GM21447 (cell line): ENCODE results near the gene FAM124B.
A peak's percentile ranks its signal among the peaks of the same experiment; 100 is the strongest.
"Not testable (repeated sequence)": the region's sequence is repeated elsewhere in the genome, so short reads cannot be mapped to it uniquely, and the experiment has no call there.

Source experiments
- ATAC-seq: cut with Tn5 transposase; IDR thresholded peaks from one replicate; pipeline ENCODE4 v1.9.1; 2021; ENCODE audit not compliant: unreplicated experiment

The FAM124B gene

DNA sequence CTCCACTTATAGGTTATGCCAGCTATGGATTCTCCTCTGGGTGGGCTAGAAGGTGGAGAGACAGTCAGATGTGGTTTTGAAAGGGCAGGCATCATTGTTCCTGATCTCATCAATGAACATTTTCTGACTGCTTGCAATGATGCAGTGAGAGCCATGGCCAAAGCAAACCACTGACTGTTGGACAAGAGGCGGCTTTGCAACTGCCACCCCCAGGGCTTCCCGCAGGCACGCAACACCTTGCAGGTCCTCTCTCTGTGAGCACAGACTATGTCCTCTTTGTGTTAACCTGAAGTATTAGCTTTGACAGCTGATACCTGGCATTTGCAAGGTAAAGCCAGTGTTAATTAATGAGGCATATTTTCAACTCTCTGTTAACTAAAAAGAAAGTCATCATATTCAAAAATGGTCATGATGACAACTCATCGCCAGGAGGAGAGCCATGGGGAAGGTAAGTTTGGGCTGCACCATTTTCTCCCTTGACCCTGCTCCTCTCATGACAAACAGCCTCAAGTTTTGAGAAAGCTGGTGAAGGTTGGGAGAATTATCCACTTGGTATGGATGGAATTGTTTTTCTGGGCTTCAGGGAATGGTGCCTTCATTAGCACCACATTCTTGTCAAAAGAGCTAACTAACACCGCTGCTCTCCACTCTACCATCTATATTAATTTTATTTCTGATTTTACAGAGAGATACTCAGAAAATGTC lies 14.9 kb upstream of the FAM124B start:
- no peak for ATAC-seq

DNA sequence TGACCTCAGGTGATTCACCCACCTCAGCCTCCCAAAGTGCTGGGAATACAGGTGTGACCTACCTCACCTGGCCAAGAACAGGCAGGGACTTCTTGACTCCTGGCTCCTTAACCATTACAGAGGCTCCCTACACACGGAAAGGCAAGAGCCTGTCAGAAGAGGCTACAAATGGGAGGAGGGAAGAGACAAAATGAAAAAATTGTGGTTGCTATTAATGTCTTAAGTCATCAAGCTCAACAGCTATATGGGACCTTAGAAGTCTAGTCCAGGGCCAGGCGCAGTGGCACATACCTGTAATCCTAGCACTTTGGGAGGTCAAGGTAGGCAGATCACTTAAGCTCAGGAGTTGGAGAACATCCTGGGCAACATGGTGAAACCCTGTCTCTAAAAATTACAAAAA lies 11.5 kb upstream of the FAM124B start:
- ATAC-seq = no peak

DNA sequence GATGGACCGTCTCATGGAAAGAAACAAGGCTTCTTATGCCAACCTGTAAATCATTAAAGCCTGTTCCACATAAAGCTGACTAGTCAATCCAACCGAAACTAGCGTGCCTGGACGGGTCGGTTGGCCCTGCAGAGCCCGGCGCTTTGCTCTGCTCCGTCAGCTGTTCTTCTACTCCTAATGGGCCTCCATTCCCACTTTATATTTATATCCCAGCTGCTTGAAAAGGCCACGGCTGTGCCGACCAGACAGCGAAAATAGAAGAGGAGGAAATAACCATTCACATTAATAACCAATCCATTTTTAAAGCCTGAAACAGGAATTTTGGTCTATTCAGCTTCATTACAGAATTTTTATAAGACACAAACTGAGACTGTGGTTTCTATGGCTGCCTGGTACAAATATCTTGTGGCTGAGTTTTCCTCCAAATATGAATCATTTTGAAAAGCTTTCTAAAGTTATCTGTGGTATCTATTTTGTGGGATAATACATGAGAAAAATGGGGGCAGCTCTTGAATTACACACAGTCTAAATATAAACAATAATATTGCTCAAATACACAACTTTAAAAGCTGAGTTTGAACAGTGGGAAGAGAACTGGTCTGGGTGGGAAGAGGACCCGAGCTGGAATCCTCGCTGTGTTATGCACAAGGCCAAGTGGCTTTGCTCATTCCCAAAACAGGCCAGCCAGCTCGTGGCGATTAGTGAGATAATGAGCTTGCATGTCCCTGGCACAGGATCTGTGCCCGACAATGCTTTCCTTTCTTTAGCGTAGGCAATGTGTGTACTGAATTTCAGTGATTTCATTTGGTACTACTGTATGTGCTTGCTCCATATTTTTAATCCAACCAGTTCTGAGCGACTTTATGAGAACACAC lies 10.5 kb upstream of the FAM124B start:
- ATAC-seq = no peak

DNA sequence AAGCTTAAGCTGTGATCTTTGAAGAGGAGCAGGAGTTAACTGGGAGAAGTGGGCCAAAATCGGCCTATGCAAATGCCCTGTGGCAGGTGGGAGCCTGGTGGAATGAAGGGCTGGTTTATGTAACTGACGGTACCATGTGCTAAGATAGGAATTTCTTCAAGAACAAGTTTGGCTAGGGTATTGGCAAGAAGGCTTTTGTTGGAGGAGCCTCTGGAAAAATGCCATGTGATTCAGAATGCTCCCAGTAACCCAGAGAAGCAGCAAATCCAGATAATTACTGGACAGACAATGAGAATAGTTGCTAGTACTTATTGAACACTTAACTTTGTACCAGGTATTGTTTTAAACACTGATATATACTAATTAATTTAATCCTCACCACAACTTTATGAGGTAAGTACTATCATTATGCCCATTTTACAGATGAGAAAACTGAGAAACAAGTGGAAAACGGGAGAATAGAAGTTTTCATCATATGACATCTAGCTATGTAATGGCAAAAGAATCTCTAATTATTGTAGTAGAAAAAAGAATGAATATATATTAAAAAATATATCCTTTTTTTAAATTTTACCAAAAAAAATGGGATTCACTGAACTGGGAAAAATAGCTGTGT lies 9.1 kb upstream of the FAM124B start:
- ATAC-seq = no peak

DNA sequence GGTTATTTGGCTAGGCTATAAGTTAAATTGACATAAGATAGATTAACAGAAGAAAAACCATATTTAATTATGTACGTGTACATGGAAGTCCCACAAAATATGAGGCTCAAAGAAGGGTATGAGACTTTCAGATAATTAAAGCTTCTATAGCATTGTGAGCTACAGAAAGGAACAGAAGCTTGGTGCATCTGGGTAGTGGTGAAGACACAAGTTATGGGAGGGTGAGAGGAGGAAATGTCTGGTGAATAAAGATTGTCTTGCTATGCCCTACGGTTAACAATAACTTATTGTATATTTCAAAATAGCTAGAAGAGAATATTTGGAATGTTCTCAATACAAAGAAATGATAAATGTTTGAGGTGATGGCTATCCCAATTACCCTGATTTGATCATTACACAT lies 6.8 kb upstream of the FAM124B start:
- ATAC-seq = no peak

DNA sequence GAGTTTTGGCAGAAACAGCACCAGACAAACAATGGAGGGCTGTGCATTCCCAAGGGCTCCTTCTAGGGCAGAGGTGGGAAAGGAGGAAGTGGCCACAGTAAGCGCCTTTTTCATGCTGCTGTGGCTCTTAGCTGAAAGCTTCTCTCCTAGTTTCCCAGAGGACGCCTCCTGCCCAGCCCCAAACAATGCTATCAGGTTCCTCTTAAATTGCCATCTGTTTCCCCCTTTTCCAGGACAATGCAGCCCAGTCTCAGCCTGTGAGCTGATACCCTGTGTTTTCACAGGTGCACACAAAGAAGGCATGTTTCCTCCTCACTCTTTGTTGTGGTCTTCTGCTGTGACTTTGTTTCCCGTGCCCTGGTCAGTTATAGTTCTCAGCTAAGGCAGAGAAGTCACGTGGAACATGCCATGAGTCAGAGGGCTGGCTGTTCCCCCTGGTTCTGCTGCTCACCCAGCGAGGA lies 5.4 kb upstream of the FAM124B start:
- ATAC-seq = no peak

DNA sequence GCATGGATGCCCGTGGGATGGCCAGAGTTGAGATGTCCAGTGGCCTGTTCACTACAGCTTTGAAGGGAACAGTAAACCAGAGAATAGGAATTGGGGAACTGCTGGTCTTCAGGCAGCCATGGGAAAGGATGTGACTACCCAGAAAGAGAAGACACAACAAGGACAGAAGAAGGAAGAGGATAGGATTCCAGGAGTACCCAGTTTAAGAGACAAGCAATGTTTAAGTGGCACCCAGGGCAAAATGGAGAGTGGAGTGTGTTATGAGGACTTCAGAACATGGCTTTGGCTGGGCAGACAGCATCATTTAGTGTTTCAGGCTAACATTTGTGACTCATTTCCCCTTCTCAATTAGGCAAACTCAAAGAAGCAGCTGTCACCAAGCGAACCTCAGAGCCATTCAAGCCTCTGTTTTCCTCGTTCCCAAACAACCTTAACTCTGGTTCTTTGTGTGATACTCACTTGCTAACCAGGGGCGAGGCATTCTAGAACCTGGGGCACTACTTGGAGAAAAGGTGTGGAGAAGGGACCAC lies 4.0 kb upstream of the FAM124B start:
- no peak for ATAC-seq

DNA sequence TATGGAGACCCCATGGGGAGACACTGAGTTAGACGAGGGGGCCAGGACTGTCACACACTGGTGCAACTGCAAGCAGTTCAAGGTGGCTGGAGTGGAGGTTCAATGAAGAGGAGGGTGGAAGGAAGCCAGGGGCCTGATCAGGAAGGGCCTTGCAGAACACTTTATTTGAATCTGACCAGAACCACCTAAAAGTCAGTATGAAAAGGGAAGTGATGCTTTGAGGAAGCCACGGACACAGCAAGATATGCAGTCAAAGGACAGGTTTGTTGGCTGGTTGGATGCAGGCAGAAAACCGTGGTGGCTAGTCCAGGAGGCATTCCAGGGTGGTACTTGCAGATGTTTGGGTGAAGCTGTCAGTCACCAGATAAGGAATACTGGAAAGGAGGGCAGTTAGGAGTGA lies 3.5 kb upstream of the FAM124B start:
- peak; percentile 64 for ATAC-seq

DNA sequence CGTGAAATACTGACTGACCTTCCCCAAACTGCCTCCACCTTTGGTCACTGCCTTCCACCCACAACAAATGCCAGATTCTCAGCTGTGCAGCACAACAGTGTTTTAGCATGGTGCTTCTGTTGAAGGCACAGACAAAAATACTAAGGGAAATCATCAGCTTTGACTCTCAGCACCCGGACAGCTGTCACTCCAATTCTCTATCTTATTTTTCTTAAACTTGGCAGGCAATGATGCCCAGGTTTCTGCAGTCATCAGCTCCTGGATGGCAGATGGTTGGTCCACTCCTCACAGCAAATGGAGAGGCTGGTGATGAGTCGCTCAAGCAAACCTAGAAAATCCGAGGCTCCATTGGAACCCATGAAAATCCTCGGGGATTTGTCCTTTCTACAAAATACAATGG lies 2.9 kb upstream of the FAM124B start:
- ATAC-seq = no peak

DNA sequence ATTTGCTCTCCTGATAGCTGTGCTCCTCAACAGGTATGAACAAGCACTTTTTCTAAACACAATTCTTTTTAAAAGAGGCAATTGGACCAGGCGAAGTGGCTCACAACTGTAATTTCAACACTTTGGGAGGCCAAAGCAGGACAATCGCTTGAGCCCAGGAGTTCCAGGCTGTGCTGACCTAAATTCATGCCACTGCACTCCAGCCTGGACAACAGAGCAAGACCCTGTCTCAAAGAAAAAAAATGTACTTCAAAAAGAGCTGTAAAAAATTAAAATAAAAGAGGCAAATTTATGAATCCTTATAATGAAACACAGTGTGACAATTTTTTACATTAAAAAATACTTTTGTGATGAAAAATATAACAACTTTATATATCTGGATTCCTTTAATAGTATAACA lies 1.8 kb upstream of the FAM124B start:
- ATAC-seq = no peak

DNA sequence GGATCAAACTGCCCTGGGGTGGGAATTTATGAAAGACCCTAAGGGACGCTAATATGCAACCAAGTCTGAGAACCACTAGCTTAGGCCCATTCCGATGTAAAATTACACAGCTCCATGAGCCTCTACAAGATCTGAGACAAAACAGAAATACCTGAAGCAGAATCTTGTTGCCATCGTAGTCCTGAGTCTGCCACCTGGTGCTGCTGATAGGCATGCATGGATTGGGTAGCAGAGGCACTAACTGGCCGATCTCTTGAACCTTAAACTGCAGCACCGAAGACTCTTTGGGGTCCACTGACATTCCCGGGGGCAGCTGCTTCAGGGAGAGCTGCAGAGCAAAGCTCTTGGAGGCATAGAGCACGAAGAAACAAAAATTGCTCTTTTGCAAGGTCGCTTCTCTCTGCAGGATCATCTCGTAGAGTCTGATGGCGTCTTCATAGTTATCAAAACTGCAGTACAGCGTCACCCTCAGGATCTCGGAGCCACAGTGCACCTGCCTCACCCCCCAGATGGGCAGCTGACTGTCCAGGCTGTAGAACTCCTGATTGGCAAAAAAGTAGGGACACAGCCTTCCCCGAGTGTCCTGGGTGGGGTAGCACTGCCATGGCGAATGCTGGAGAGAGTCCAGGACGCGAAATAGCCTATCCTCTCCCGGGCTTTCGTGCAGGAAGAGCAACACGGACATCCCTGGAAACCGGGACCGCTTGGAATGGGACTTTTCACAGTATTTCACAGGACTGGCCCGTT lies 848 bp downstream of the FAM124B start:
- no peak for ATAC-seq

DNA sequence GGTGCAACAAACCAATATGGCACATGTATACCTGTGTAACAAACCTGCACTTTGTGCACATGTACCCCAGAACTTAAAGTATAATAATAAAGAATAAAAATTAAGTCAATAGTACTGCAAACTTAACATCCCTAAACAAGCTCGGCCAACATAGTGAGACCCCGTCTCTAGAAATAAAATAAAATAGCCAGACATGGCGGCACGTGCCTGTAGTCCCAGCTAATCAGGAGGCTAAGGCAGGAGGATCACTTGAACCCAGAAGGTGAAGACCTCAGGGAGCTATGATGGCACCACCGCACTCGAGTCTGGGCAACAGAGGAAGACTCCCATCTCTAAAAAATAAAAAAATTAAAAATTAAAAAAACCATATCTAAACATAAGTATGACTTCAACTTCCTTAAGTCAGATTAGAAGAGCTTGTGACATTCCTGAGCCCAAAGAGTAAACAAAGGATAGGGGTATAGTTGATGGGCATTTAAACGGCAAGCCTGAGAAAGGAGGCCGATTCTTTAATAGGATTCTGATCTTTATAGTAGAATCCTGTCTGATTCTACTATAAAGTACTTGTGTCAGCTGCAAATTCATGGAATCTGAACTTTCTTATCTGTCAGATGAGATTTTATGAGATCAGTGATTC lies 1.6 kb downstream of the FAM124B start:
- ATAC-seq = no peak

DNA sequence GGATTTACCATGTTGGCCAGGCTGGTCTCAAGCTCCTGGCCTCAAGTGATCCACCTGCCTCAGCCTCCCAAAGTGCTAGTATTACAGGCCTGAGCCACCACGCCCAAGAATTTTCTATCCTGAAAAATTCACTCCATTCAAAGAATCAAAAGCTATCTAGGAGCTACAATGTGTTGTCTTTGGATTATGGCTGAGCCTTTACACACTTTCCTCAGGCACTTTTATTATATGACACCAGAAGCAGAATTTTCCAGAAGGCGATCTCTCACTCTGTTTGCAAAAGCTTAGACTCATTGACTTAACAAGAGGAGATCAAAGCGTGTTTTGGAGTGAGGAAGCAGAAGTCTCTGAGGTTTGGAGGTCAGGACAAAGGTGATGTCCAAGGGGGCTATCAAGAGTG lies 3.6 kb downstream of the FAM124B start:
- no peak for ATAC-seq

DNA sequence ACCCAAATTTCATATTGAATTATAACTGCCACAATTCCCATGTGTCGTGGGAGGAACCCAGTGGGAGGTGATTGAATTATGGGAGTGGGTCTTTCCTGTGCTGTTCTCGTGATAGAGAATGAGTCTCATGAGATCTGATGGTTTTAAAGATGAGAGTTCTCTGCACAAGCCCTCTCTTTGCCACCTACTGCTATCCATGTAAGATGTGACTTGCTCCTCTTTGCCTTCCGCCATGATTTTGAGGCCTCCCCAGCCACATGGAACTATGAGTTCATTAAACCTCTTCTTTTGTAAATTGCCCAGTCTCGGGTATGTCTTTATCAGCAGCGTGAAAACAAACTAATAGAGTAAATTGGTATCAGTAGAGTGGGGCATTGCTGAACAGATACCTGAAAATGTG lies 4.8 kb downstream of the FAM124B start:
- ATAC-seq = not testable (repeated sequence)

DNA sequence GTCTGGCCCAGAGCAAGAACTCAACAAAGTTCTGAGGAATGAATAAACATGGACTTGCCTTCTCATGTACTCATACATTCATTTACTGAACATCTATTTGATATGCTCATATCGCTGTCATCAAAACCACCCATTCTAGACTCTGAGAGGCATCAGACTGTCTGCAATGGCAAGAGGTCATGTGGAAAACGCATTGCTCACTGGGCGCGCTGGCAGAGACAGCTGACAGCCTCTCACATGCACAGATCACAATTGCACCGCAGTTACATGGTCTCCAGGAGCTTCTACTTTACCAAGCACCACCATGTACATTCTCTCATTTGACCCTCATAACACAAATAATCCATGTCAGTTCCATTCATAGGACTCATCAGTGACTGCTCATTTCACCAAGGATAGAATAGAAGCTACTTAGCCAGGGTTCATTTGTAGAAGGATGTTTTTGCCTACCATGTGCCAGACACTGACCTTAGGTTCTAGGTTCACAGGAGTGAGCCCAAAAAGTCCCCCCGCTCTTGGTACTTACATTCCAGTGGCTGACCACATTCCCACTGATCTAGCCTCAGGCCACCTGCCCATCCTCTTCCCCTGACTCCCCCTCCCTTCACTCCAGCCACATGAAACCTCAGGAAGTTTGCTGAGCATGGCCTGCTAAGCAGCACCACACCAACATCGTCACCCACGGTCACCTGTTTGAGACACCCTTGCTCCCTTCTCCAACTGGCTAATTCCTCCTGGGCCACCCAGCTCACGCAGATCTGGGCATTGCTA lies 6.1 kb downstream of the FAM124B start:
- no peak for ATAC-seq

DNA sequence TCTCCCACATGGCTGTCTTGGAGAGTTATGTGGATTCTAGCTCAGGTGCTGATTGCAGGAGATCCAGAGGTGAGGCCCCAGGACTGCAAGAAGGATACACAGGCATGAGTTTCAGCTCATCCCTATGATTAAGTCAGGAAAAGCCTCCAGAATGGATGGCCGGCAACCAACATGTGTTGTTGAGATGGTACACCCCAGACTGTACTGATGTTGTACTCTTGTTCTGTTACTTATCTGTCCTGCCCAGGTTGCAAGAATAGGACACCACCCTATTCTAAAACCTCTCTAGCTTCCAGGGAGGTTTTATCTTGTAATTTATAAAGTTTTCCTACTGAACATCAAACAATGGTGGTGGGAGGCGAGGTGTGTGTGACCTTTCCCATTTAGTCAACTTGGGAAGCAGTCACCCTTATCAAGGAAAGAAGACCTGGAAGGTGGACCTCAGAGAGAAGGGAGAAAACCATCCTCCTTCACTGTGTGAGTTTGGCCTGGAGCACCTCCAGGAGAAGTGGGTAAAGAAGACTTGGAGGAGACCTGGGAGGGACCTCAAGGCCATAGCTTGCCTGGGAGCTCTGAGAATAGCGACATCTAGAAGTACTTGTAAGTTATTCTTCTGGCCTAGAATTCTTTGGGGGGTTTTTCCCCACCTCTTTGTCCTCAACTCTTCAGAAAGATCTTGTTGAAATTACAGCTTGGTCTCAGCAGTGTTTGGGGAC lies 8.6 kb downstream of the FAM124B start:
- no peak for ATAC-seq

DNA sequence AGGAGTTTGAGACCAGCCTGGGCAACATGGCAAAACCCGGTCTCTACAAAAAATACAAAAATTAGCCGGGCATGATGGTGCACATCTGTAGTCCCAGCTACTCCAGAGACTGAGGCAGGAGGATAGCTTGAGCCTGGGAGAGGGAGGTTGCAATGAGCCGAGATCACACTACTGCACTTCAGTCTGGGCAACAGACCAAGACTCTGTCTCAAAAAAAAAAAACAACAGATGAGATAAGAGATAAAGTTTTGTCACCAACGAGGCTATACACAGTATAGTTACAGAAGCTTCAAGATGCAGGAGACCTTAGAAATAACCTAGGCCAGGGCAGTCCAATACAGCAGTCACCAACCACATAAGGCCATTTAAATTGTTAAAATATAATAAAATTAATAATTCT lies 9.4 kb downstream of the FAM124B start:
- no peak for ATAC-seq

DNA sequence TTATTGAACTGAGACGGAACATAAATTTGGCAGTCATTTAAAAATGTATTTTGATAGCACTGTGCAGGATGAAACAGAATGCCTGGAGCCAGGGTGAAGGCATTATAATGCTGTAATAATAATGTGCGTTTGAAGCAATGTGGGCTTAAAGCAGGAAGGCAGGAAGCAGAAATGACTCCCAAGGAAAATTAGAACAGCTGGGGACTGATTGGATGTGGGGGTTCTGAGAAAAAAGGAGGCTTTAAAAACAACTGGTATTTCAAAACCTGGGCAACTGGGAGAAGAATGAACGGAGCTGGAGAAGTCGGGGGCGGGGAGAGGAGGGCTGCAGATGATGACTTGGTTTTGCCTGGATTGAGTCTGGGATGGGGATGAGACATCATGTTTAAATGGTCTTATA lies 12.6 kb downstream of the FAM124B start:
- no peak for ATAC-seq

DNA sequence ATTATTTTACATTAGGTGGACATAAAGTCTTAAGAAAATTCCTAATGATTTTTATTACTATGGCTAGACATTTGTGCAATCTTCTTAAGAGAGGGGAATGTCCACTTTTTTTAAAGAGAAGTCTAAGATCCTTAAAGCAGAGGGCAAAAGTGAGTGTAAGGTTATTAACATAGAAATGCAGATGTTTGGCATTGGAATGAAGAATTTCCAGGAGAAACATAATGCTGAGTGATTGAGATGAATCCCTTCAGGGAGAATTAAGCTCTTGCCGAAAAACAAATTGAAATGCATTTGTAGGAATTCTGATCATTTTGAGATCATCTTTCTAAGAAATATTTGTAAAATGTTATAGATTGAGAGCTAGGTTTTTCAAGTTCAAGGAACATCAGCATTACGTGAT lies 15.0 kb downstream of the FAM124B start:
- ATAC-seq = no peak
